ENCODE measurements around the gene CCSER1.

GRCh38 chr4:90328558-90328957, 201.4 kb downstream of the CCSER1 start:
- TF ChIP-seq CTCF (IDR thresholded peaks at IDR 0.05) (no peak), POLR2A (IDR thresholded peaks at IDR 0.05; ENCODE audit: low read depth) (no peak), POLR2AphosphoS5 (IDR thresholded peaks at IDR 0.05) (no peak)

All from esophagus muscularis mucosa (tissue), 3 donors.